ENCODE results near the gene PDIA5.

The PDIA5 gene

GRCh38 chr3:123113889-123114450 lies 47.1 kb downstream of the PDIA5 start:
- no peak overlapping the region for H3K9ac ChIP-seq
- no peak overlapping the region for H3K27ac ChIP-seq
- H3K27me3 ChIP-seq (ENCODE audit: insufficient read depth, low read depth), result no peaks in the 10 kb centered on the region
- no peak overlapping the region for H3K4me2 ChIP-seq
- no peak overlapping the region for H2AFZ ChIP-seq (ENCODE audit: low read depth)
- no peaks in the 10 kb centered on the region for H3K79me2 ChIP-seq (ENCODE audit: insufficient read depth, low read depth)
- no peaks in the 10 kb centered on the region for H4K20me1 ChIP-seq (ENCODE audit: insufficient read depth)
- H3K36me3 ChIP-seq (ENCODE audit: insufficient read depth), result peaks cover 7% of the 10 kb centered on the region; the same call in 1 of the 2 replicates
- TF ChIP-seq, protein P1, sequence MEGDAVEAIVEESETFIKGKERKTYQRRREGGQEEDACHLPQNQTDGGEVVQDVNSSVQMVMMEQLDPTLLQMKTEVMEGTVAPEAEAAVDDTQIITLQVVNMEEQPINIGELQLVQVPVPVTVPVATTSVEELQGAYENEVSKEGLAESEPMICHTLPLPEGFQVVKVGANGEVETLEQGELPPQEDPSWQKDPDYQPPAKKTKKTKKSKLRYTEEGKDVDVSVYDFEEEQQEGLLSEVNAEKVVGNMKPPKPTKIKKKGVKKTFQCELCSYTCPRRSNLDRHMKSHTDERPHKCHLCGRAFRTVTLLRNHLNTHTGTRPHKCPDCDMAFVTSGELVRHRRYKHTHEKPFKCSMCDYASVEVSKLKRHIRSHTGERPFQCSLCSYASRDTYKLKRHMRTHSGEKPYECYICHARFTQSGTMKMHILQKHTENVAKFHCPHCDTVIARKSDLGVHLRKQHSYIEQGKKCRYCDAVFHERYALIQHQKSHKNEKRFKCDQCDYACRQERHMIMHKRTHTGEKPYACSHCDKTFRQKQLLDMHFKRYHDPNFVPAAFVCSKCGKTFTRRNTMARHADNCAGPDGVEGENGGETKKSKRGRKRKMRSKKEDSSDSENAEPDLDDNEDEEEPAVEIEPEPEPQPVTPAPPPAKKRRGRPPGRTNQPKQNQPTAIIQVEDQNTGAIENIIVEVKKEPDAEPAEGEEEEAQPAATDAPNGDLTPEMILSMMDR (conservative IDR thresholded peaks at IDR 0.05; ENCODE audit: low read depth, low read length), result no peak
- no peaks in the 10 kb centered on the region for H3K4me1 ChIP-seq (ENCODE audit: low read depth, poor library complexity, severe bottlenecking)
- no peak overlapping the region for H3K4me3 ChIP-seq (IDR thresholded peaks at IDR 0.05; ENCODE audit: insufficient read depth, low read depth, low read length)

- H3K79me2 ChIP-seq (ENCODE audit: insufficient read depth, low read depth), result no peaks in the 10 kb centered on the region
- TF ChIP-seq, protein P1 (conservative IDR thresholded peaks at IDR 0.05; ENCODE audit: low read depth, low read length), result no peak
- H3K4me2 ChIP-seq, result no peak overlapping the region
- H3K27ac ChIP-seq, result no peak overlapping the region
- H4K20me1 ChIP-seq (ENCODE audit: insufficient read depth), result no peaks in the 10 kb centered on the region
- no peak overlapping the region for H3K4me3 ChIP-seq (IDR thresholded peaks at IDR 0.05; ENCODE audit: insufficient read depth, low read depth, low read length)
- no peaks in the 10 kb centered on the region for H3K4me1 ChIP-seq (ENCODE audit: low read depth, poor library complexity, severe bottlenecking)
- no peak overlapping the region for H2AFZ ChIP-seq (ENCODE audit: low read depth)
- no peaks in the 10 kb centered on the region for H3K27me3 ChIP-seq (ENCODE audit: insufficient read depth, low read depth)
- H3K9ac ChIP-seq, result no peak overlapping the region
- H3K36me3 ChIP-seq (ENCODE audit: insufficient read depth), result peaks cover 5% of the 10 kb centered on the region; the same call in 1 of the 2 replicates
Observed at GRCh38 chr3:123116116-123116515, 49.3 kb downstream of the PDIA5 start.

DNA sequence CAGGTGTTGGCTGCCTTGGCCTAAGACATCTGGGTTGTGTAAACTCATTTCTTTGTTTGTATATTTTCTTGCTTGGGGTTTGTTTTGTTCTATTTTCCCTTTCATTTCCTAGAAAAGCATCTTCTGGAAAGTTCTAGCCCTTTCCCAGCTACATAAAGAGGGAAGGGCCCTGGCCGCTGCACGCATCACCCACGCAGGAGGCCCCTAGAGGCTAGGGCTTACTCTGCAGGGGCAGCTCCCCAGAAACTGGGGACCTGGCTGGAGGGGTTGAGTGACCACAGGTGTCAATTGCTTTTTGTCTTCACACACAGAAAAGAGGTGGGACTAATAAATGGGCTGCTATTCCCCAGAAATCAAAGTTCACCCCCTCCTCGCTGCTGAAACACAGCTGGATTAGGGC lies 52.6 kb downstream of the PDIA5 start:
- TF ChIP-seq, protein P1 (conservative IDR thresholded peaks at IDR 0.05; ENCODE audit: low read depth, low read length), result no peak
- Histone ChIP-seq H2AFZ (ENCODE audit: low read depth) (no peak overlapping the region), H4K20me1 (ENCODE audit: insufficient read depth) (no peaks in the 10 kb centered on the region), H3K9ac (no peak overlapping the region), H3K4me2 (no peak overlapping the region), H3K4me1 (ENCODE audit: low read depth, poor library complexity, severe bottlenecking) (no peaks in the 10 kb centered on the region), H3K36me3 (ENCODE audit: insufficient read depth) (no peaks in the 10 kb centered on the region), H3K4me3 (IDR thresholded peaks at IDR 0.05; ENCODE audit: insufficient read depth, low read depth, low read length) (no peak overlapping the region), H3K27me3 (ENCODE audit: insufficient read depth, low read depth) (no peaks in the 10 kb centered on the region), H3K79me2 (ENCODE audit: insufficient read depth, low read depth) (no peaks in the 10 kb centered on the region), H3K27ac (no peak overlapping the region)

- H3K9ac ChIP-seq, result no peak overlapping the region
- no peaks in the 10 kb centered on the region for H3K79me2 ChIP-seq (ENCODE audit: insufficient read depth, low read depth)
- no peaks in the 10 kb centered on the region for H3K36me3 ChIP-seq (ENCODE audit: insufficient read depth)
- H3K27ac ChIP-seq, result no peak overlapping the region
- no peak overlapping the region for H3K4me3 ChIP-seq (IDR thresholded peaks at IDR 0.05; ENCODE audit: insufficient read depth, low read depth, low read length)
- no peaks in the 10 kb centered on the region for H3K4me1 ChIP-seq (ENCODE audit: low read depth, poor library complexity, severe bottlenecking)
- no peak overlapping the region for H2AFZ ChIP-seq (ENCODE audit: low read depth)
- TF ChIP-seq, protein P1 (conservative IDR thresholded peaks at IDR 0.05; ENCODE audit: low read depth, low read length), result no peak
- no peaks in the 10 kb centered on the region for H3K27me3 ChIP-seq (ENCODE audit: insufficient read depth, low read depth)
- no peaks in the 10 kb centered on the region for H4K20me1 ChIP-seq (ENCODE audit: insufficient read depth)
- H3K4me2 ChIP-seq, result no peak overlapping the region
Observed at GRCh38 chr3:123119802-123120201, 53.0 kb downstream of the PDIA5 start.

Data from KMS-11 (cell line).